ENCODE measurements around the gene SPINT2. TPM values are rescaled to one million over a fixed set of nuclear protein-coding genes. Genes with fewer than 3 reads are reported as not detected.

SPINT2 gene
- total RNA-seq, 1 experiment from 2014 or later = 442 TPM

DNA sequence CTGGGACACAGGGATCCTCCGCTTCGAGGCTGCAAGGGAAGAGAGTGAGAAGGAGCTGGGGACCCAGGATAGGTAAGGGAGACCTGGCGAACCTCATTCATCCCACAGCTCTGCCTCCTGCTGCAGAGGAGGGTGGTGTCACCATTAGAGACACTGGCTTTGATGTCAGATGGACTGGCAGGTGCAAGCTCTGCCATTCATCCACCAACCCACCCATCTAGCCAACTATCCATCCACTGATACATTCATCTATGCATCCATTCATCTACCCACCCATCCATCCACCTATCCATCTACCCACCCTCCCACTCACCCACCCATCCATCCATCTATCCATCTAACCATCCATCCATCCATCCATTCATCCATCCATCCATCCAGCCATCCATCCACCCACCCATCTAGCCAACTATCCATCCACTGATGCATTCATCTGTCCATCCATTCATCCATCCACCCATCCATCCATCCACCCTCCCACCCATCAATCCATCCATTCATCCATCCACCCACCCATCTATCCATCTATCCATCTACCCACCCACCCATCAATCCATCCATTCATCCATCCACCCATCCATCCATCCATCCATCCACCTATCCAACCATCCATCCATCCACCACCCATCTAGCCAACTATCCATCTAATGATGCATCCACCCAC lies 45.4 kb downstream of the SPINT2 start:
- H3K27ac ChIP-seq (ENCODE audit: low read length) = no peak overlapping the region
- H3K4me2 ChIP-seq (ENCODE audit: low read length) = no peak overlapping the region
- H3K27me3 ChIP-seq (ENCODE audit: low read length) = no peaks in the 10 kb centered on the region
- TF ChIP-seq EZH2 (IDR thresholded peaks at IDR 0.05; ENCODE audit: low read length, unreplicated experiment) = no peak
- TF ChIP-seq, protein P1, sequence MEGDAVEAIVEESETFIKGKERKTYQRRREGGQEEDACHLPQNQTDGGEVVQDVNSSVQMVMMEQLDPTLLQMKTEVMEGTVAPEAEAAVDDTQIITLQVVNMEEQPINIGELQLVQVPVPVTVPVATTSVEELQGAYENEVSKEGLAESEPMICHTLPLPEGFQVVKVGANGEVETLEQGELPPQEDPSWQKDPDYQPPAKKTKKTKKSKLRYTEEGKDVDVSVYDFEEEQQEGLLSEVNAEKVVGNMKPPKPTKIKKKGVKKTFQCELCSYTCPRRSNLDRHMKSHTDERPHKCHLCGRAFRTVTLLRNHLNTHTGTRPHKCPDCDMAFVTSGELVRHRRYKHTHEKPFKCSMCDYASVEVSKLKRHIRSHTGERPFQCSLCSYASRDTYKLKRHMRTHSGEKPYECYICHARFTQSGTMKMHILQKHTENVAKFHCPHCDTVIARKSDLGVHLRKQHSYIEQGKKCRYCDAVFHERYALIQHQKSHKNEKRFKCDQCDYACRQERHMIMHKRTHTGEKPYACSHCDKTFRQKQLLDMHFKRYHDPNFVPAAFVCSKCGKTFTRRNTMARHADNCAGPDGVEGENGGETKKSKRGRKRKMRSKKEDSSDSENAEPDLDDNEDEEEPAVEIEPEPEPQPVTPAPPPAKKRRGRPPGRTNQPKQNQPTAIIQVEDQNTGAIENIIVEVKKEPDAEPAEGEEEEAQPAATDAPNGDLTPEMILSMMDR (conservative IDR thresholded peaks at IDR 0.05; ENCODE audit: low read depth, low read length) = no peak
- no peak for TF ChIP-seq EZH2phosphoT487 (IDR thresholded peaks at IDR 0.05; ENCODE audit: borderline replicate concordance, low read length)
- no peaks in the 10 kb centered on the region for H3F3A ChIP-seq (ENCODE audit: low read length, unreplicated experiment)
- BruUV-seq (replicated peaks) = no TSS peak
- no peak for DNase-seq
- no peaks in the 10 kb centered on the region for H3K36me3 ChIP-seq (ENCODE audit: low read depth, low read length)
- H3K9me2 ChIP-seq (replicated peaks; ENCODE audit: low read length) = no peaks in the 10 kb centered on the region
- H2AFZ ChIP-seq (ENCODE audit: low read length) = no peak overlapping the region
- ChIA-PET CTCF (no interaction called here), POLR2A (ENCODE audit: unreplicated experiment) (no interaction called here)
- no peaks in the 10 kb centered on the region for H3K9me3 ChIP-seq (ENCODE audit: low read length)
- ATAC-seq = no peak
- no peaks in the 10 kb centered on the region for H4K20me1 ChIP-seq (ENCODE audit: low read length)
- H3K4me1 ChIP-seq (ENCODE audit: insufficient read depth, low read length) = peaks cover 6% of the 10 kb centered on the region
- H3K9ac ChIP-seq (ENCODE audit: low read length) = no peak overlapping the region
- no peak overlapping the region for H3K4me3 ChIP-seq (ENCODE audit: low read length)
- H3K79me2 ChIP-seq (ENCODE audit: low read length) = peaks cover 19% of the 10 kb centered on the region
- intact Hi-C loops (cut with micrococcal nuclease) = no loop called here

- no peak overlapping the region for H3K4me2 ChIP-seq (ENCODE audit: low read length)
- H3K4me1 ChIP-seq (ENCODE audit: insufficient read depth, low read length) = peaks cover 4% of the 10 kb centered on the region
- H3K27ac ChIP-seq (ENCODE audit: low read length) = no peak overlapping the region
- ATAC-seq (no peak), DNase-seq (no peak)
- no peak overlapping the region for H3K9ac ChIP-seq (ENCODE audit: low read length)
- BruUV-seq (replicated peaks) = no TSS peak
- no peaks in the 10 kb centered on the region for H3F3A ChIP-seq (ENCODE audit: low read length, unreplicated experiment)
- H4K20me1 ChIP-seq (ENCODE audit: low read length) = no peaks in the 10 kb centered on the region
- TF ChIP-seq EZH2 (IDR thresholded peaks at IDR 0.05; ENCODE audit: low read length, unreplicated experiment) = no peak
- TF ChIP-seq, protein P1 (conservative IDR thresholded peaks at IDR 0.05; ENCODE audit: low read depth, low read length) = no peak
- TF ChIP-seq EZH2phosphoT487 (IDR thresholded peaks at IDR 0.05; ENCODE audit: borderline replicate concordance, low read length) = no peak
- no peak overlapping the region for H2AFZ ChIP-seq (ENCODE audit: low read length)
- intact Hi-C loops (cut with micrococcal nuclease) = no loop called here
- no peaks in the 10 kb centered on the region for H3K9me3 ChIP-seq (ENCODE audit: low read length)
- no peaks in the 10 kb centered on the region for H3K9me2 ChIP-seq (replicated peaks; ENCODE audit: low read length)
- POLR2A ChIA-PET (ENCODE audit: unreplicated experiment) = no interaction called here
- no peak overlapping the region for H3K4me3 ChIP-seq (ENCODE audit: low read length)
- H3K79me2 ChIP-seq (ENCODE audit: low read length) = peaks cover 22% of the 10 kb centered on the region
- CTCF ChIA-PET = no interaction called here
- H3K27me3 ChIP-seq (ENCODE audit: low read length) = no peaks in the 10 kb centered on the region
- no peaks in the 10 kb centered on the region for H3K36me3 ChIP-seq (ENCODE audit: low read depth, low read length)
These were observed 45.9 kb downstream of the SPINT2 start for GRCh38 chr19:38310279-38310670.

DNA sequence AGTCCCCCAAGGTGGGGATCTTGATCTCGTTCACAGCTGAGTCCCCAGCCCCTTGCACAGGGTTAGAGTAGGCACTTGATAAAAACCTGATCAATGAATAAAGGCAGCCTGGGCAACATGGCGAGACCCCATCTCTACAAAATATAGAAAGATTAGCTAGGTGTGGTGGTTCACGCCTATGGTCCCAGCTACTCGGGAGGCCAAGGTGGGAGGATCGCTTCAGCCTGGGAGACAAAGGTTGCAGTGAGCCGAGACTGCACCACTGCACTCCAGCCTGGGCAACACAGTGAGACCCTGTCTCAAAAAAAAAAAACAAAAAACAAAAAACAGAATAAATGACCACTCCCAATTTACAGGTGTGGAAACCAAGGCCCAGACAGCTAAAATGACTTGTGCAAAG lies 46.6 kb downstream of the SPINT2 start:
- CTCF ChIA-PET = no interaction called here
- Histone ChIP-seq H3K9ac (ENCODE audit: low read length) (no peak overlapping the region), H3K27ac (ENCODE audit: low read length) (no peak overlapping the region), H3K9me3 (ENCODE audit: low read length) (no peaks in the 10 kb centered on the region), H3K4me1 (ENCODE audit: insufficient read depth, low read length) (no peaks in the 10 kb centered on the region), H2AFZ (ENCODE audit: low read length) (no peak overlapping the region), H3K27me3 (ENCODE audit: low read length) (no peaks in the 10 kb centered on the region), H3K9me2 (replicated peaks; ENCODE audit: low read length) (no peaks in the 10 kb centered on the region), H3K4me3 (ENCODE audit: low read length) (no peak overlapping the region), H3K79me2 (ENCODE audit: low read length) (peaks cover 20% of the 10 kb centered on the region), H3K4me2 (ENCODE audit: low read length) (no peak overlapping the region), H3K36me3 (ENCODE audit: low read depth, low read length) (no peaks in the 10 kb centered on the region), H3F3A (ENCODE audit: low read length, unreplicated experiment) (no peaks in the 10 kb centered on the region), H4K20me1 (ENCODE audit: low read length) (no peaks in the 10 kb centered on the region)
- ATAC-seq = no peak
- no TSS peak for BruUV-seq (replicated peaks)
- intact Hi-C loops (cut with micrococcal nuclease) = no loop called here
- TF ChIP-seq EZH2 (IDR thresholded peaks at IDR 0.05; ENCODE audit: low read length, unreplicated experiment) = no peak
- TF ChIP-seq, protein P1 (conservative IDR thresholded peaks at IDR 0.05; ENCODE audit: low read depth, low read length) = no peak
- no peak for TF ChIP-seq EZH2phosphoT487 (IDR thresholded peaks at IDR 0.05; ENCODE audit: borderline replicate concordance, low read length)
- POLR2A ChIA-PET (ENCODE audit: unreplicated experiment) = no interaction called here
- DNase-seq = no peak
